WERI-Rb-1 (cell line): ENCODE data around the gene EDDM13.
A peak's percentile ranks its signal among the peaks of the same experiment; 100 is the strongest.
"Not testable (repeated sequence)": the region's sequence is repeated elsewhere in the genome, so short reads cannot be mapped to it uniquely, and the experiment has no call there.

Source experiments
- DNase-seq: peaks from one replicate; pipeline ENCODE4 v3.0.0-alpha.2; 2020
- H3K27ac ChIP-seq: fragments of 250-450 bp; sonication (Bioruptor Pico); 2 replicates; pipeline ENCODE4 v1.5.1; 2020; ENCODE audit warnings: mild to moderate bottlenecking, moderate library complexity
- H3K27me3 ChIP-seq: fragments of 250-450 bp; sonication (Bioruptor Pico); 2 replicates; pipeline ENCODE4 v1.5.1; 2021; ENCODE audit warnings: mild to moderate bottlenecking, low read depth, moderate library complexity; ENCODE audit not compliant: insufficient read depth, severe bottlenecking
- H3K36me3 ChIP-seq: fragments of 250-450 bp; sonication (Bioruptor Pico); 2 replicates; pipeline ENCODE4 v1.5.1; 2020; ENCODE audit warnings: mild to moderate bottlenecking, moderate library complexity
- H3K4me3 ChIP-seq: 2 replicates; pipeline ENCODE4 v1.5.1; 2011; ENCODE audit warnings: low read depth, mild to moderate bottlenecking, control low read depth, low read length
- H3K9me3 ChIP-seq: fragments of 250-450 bp; sonication (Bioruptor Pico); 2 replicates; pipeline ENCODE4 v1.5.1; 2021; ENCODE audit warnings: mild to moderate bottlenecking, moderate library complexity; ENCODE audit not compliant: severe bottlenecking
- CTCF ChIP-seq: IDR thresholded peaks from 2 replicates; pipeline ENCODE4 v1.5.1; 2011; ENCODE audit warnings: low read depth, mild to moderate bottlenecking, control low read depth, inconsistent platforms, low read length

Gene EDDM13

GRCh38 chr19:56299688-56300087 lies 27.1 kb downstream of the EDDM13 start:
- TF ChIP-seq CTCF, result no peak
- no peak overlapping the region for H3K4me3 ChIP-seq
- no peaks in the 10 kb centered on the region for H3K36me3 ChIP-seq
- H3K27ac ChIP-seq, result no peak overlapping the region
- H3K27me3 ChIP-seq, result no peaks in the 10 kb centered on the region
- H3K9me3 ChIP-seq, result no peaks in the 10 kb centered on the region
- no peak for DNase-seq

GRCh38 chr19:56301155-56301554 lies 28.6 kb downstream of the EDDM13 start:
- Histone ChIP-seq H3K27ac (no peak overlapping the region), H3K4me3 (no peak overlapping the region), H3K9me3 (no peaks in the 10 kb centered on the region), H3K27me3 (no peaks in the 10 kb centered on the region), H3K36me3 (no peaks in the 10 kb centered on the region)
- TF ChIP-seq CTCF, result no peak
- no peak for DNase-seq

- no peak for TF ChIP-seq CTCF
- Histone ChIP-seq H3K36me3 (no peaks in the 10 kb centered on the region), H3K4me3 (no peak overlapping the region), H3K27me3 (no peaks in the 10 kb centered on the region), H3K27ac (no peak overlapping the region), H3K9me3 (no peaks in the 10 kb centered on the region)
- DNase-seq, result no peak
These were observed 29.5 kb downstream of the EDDM13 start for GRCh38 chr19:56301886-56302620.

GRCh38 chr19:56304243-56304642 lies 31.7 kb downstream of the EDDM13 start:
- Histone ChIP-seq H3K9me3 (no peaks in the 10 kb centered on the region), H3K4me3 (no peak overlapping the region), H3K27ac (no peak overlapping the region), H3K27me3 (no peaks in the 10 kb centered on the region), H3K36me3 (no peaks in the 10 kb centered on the region)
- DNase-seq, result no peak
- no peak for TF ChIP-seq CTCF

- TF ChIP-seq CTCF, result no peak
- Histone ChIP-seq H3K4me3 (no peak overlapping the region), H3K27ac (no peak overlapping the region), H3K27me3 (no peaks in the 10 kb centered on the region), H3K9me3 (no peaks in the 10 kb centered on the region), H3K36me3 (no peaks in the 10 kb centered on the region)
- DNase-seq, result no peak
These were observed 33.5 kb downstream of the EDDM13 start for GRCh38 chr19:56306016-56306415.

- not testable (repeated sequence) for H3K9me3 ChIP-seq, H3K36me3 ChIP-seq, H3K27ac ChIP-seq, H3K27me3 ChIP-seq, H3K4me3 ChIP-seq
- DNase-seq, result peak; percentile 15
These were observed 34.5 kb downstream of the EDDM13 start for GRCh38 chr19:56307062-56307461.
